ENCODE results near the gene RNF121. TPM values are rescaled to one million over a fixed set of nuclear protein-coding genes. Genes with fewer than 3 reads are reported as not detected.

RNF121 gene
- total and polyA plus RNA-seq, 2 donors (not counting 1 experiment from before 2014, with no cell fraction given): 31.7 to 56.0 TPM

DNA sequence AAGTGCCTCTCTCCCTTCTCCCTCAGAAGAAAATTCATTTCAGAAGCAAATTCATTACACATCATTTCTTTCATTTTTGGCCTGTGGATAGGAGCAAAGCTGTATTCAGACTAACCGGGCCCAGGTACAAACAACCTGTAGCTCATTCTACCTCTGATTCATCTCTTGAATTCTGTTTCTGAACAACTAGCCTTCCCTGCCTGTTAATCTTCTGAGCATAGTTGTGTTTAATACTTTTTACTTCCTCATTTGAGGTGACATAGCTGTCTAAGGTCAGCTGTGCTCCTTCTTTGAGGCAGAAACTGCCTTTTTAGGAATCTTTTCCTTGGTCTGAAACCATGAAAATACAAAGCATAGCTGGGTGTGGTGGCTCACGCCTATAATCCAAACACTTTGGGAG lies 57.3 kb downstream of the RNF121 start:
- H2AFZ ChIP-seq (ENCODE audit: insufficient read depth, low read depth, low read length, poor library complexity, severe bottlenecking): peak overlapping the region; percentile 43
- no peak overlapping the region for H3K4me3 ChIP-seq (ENCODE audit: control extremely low read depth in 1 of 5, extremely low read depth in 1 of 5, insufficient read depth in 1 of 5, low read depth in 2 of 5, low read length in 4 of 5)
- peaks cover 36% of the 10 kb centered on the region for H3K79me2 ChIP-seq (ENCODE audit: control insufficient read depth, insufficient read depth, low read length)
- ChIA-PET CTCF (interaction anchor here (1.1 to 2.7 kb wide), 4 partner anchors 8 to 45 kb away, joined by 3 to 7 read pairs (median 5); no protein-coding TSS in a partner anchor), POLR2A (interaction anchor here (0.6 to 0.7 kb wide), 2 partner anchors 425 to 731 kb away, joined by 3 to 5 read pairs; no protein-coding TSS in a partner anchor)
- Mint-ChIP-seq H3K27me3 (no peaks in the 10 kb centered on the region), H3K4me3 (peak overlapping the region; percentile 54), H3K4me1 (peaks cover 24% of the 10 kb centered on the region), H3K9me3 (ENCODE audit: insufficient read depth) (no peaks in the 10 kb centered on the region), H3K27ac (peak overlapping the region; percentile 66)
- TF ChIP-seq EZH2 (IDR thresholded peaks at IDR 0.05; ENCODE audit: borderline replicate concordance, insufficient read depth, low read depth, low read length, poor library complexity, severe bottlenecking) (no peak), CTCF (IDR thresholded peaks at IDR 0.05) (no peak)
- H3K36me3 ChIP-seq (replicated peaks in 1 of 2; ENCODE audit: control extremely low read depth in 1 of 2, control insufficient read depth in 1 of 2, extremely low read depth in 1 of 2, insufficient read depth in 2 of 2, low read length in 1 of 2): peaks cover 3 to 13% of the 10 kb centered on the region in 2 experiments
- 25% methylated on average over 1 of the region's 2 CpGs for WGBS (ENCODE audit: insufficient coverage)
- peak overlapping the region; percentile 62 for H3K4me2 ChIP-seq (replicated peaks; ENCODE audit: low read depth, low read length, poor library complexity, severe bottlenecking)
- no peaks in the 10 kb centered on the region for H4K20me1 ChIP-seq (ENCODE audit: control insufficient read depth, insufficient read depth, low read length, poor library complexity, severe bottlenecking)
- peaks cover 23 to 34% of the 10 kb centered on the region in 2 donors for H3K4me1 ChIP-seq (ENCODE audit: control insufficient read depth in 2 of 2, insufficient read depth in 2 of 2, low read length in 2 of 2)
- DNase-seq (peak; percentile 49), ATAC-seq (ENCODE audit: low read depth) (peak; percentile 68)
- intact Hi-C loops (cut with micrococcal nuclease): no loop called here
- no peak overlapping the region for H3K9ac ChIP-seq (ENCODE audit: low read length)
- peak overlapping the region; percentile 8 to 61 for H3K27ac ChIP-seq (ENCODE audit: low read length in 2 of 2)
- no peaks in the 10 kb centered on the region for H3K27me3 ChIP-seq (replicated peaks in 1 of 4; ENCODE audit: control extremely low read depth in 1 of 4, control insufficient read depth in 3 of 4, insufficient read depth in 4 of 4, low read length in 3 of 4)
- no peaks in the 10 kb centered on the region for H3K9me3 ChIP-seq (ENCODE audit: control extremely low read depth in 1 of 3, control insufficient read depth in 2 of 3, insufficient read depth in 1 of 3, low read length in 2 of 3)

DNA sequence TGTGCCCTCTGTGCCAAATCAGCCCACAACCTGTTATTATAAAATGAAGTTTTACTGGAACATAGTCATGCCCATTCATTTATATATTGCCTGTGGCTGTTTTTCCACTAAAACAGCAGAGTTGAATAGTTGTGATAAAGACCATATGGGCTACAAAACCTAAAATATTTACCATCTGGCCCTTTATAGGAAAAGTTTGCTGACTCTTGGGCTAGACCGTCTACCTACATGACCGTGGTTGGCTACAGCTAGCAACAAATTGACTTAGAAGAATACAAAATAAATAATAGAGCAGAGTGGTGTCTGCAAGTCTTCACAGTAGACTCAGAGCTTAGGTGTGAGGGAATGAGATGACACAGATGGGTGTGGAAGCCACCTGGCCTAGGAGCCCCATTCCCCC lies 58.7 kb downstream of the RNF121 start:
- H2AFZ ChIP-seq (ENCODE audit: insufficient read depth, low read depth, low read length, poor library complexity, severe bottlenecking): no peak overlapping the region
- Mint-ChIP-seq H3K27ac (no peak overlapping the region), H3K4me1 (peaks cover 38% of the 10 kb centered on the region), H3K27me3 (no peaks in the 10 kb centered on the region), H3K9me3 (ENCODE audit: insufficient read depth) (no peaks in the 10 kb centered on the region), H3K4me3 (no peak overlapping the region)
- no peaks in the 10 kb centered on the region for H4K20me1 ChIP-seq (ENCODE audit: control insufficient read depth, insufficient read depth, low read length, poor library complexity, severe bottlenecking)
- no peak overlapping the region for H3K27ac ChIP-seq (ENCODE audit: low read length in 2 of 2)
- peaks cover 22% of the 10 kb centered on the region for H3K79me2 ChIP-seq (ENCODE audit: control insufficient read depth, insufficient read depth, low read length)
- DNase-seq: no peak
- no peak for ATAC-seq (ENCODE audit: low read depth)
- H3K9me3 ChIP-seq (ENCODE audit: control extremely low read depth in 1 of 3, control insufficient read depth in 2 of 3, insufficient read depth in 1 of 3, low read length in 2 of 3): no peaks in the 10 kb centered on the region
- intact Hi-C loops (cut with micrococcal nuclease): no loop called here
- POLR2A ChIA-PET: no interaction called here
- WGBS (ENCODE audit: insufficient coverage): no CpG with 5 or more reads among the region's 2 CpGs
- TF ChIP-seq EZH2 (IDR thresholded peaks at IDR 0.05; ENCODE audit: borderline replicate concordance, insufficient read depth, low read depth, low read length, poor library complexity, severe bottlenecking) (no peak), CTCF (IDR thresholded peaks at IDR 0.05) (no peak)
- no peak overlapping the region for H3K9ac ChIP-seq (ENCODE audit: low read length)
- no peak overlapping the region for H3K4me2 ChIP-seq (replicated peaks; ENCODE audit: low read depth, low read length, poor library complexity, severe bottlenecking)
- H3K4me1 ChIP-seq (ENCODE audit: control insufficient read depth in 2 of 2, insufficient read depth in 2 of 2, low read length in 2 of 2): peaks cover 37 to 48% of the 10 kb centered on the region in 2 donors
- H3K36me3 ChIP-seq (replicated peaks in 1 of 2; ENCODE audit: control extremely low read depth in 1 of 2, control insufficient read depth in 1 of 2, extremely low read depth in 1 of 2, insufficient read depth in 2 of 2, low read length in 1 of 2): peaks cover 3 to 13% of the 10 kb centered on the region in 2 experiments
- no peak overlapping the region for H3K4me3 ChIP-seq (ENCODE audit: control extremely low read depth in 1 of 5, extremely low read depth in 1 of 5, insufficient read depth in 1 of 5, low read depth in 2 of 5, low read length in 4 of 5)
- CTCF ChIA-PET: interaction anchor here (1.0 to 5.5 kb wide), 3 partner anchors 10 to 27 kb away, joined by 3 to 29 read pairs (median 7); no protein-coding TSS in a partner anchor
- no peaks in the 10 kb centered on the region for H3K27me3 ChIP-seq (replicated peaks in 1 of 4; ENCODE audit: control extremely low read depth in 1 of 4, control insufficient read depth in 3 of 4, insufficient read depth in 4 of 4, low read length in 3 of 4)
